ENCODE data around the gene OPN4. TPM values are rescaled to one million over a fixed set of nuclear protein-coding genes. Genes with fewer than 3 reads are reported as not detected.
A peak's percentile ranks its signal among the peaks of the same experiment; 100 is the strongest.

The OPN4 gene
- total RNA-seq, 1 experiment from 2014 or later, result not detected

DNA sequence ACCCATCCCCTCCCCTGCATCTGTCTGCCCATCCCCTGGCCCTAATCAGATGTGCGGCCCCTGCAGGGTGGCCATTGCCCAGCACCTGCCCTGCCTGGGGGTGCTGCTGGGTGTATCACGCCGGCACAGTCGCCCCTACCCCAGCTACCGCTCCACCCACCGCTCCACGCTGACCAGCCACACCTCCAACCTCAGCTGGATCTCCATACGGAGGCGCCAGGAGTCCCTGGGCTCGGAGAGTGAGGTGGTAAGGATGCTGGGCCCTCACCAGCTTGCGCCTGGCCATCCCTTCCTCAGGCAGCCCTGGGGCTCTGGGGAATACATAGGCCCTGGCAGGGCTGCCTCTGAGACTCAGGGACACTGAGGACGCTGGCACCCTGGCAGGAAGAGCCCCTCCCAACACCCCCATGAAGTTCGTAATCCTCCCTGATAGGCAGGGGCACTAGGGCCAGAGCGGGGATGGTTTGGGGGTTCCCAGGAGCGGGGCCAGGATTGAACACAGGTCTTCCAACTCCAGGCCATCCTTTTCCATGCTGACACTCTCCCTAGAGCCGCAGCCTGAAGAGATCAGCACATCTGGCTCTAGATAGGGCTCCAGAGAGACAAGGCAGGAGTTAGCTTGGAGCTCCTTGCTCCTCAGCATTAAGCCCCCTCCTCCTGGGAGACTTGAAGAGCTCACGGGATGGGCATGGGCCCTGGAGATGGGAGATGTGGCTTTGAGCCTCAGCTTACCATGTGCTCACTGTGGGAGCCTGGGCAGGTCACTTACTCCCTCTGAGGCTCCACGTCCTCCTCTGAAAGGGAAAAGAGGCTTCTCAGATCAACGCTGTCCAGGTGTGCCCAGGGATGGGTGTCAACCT is 8.1 kb downstream of the OPN4 start:
- DNase-seq (ENCODE audit: low spot score), result no peak

DNA sequence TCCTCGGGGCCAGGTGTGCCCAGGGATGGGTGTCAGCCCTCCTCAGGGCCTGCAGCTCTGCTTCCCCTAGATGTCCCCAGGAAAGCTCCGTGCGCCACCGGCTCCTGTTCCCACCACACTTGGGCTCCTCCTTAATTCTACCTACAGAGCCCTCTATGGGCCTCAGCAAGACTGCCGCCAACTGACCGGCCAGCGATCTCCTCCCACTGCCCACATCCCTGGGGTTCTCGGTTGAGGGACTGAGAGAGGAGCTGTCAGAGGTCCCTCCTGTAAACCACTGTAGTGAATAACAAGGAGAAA is 8.6 kb downstream of the OPN4 start:
- DNase-seq (ENCODE audit: low spot score), result no peak

DNA sequence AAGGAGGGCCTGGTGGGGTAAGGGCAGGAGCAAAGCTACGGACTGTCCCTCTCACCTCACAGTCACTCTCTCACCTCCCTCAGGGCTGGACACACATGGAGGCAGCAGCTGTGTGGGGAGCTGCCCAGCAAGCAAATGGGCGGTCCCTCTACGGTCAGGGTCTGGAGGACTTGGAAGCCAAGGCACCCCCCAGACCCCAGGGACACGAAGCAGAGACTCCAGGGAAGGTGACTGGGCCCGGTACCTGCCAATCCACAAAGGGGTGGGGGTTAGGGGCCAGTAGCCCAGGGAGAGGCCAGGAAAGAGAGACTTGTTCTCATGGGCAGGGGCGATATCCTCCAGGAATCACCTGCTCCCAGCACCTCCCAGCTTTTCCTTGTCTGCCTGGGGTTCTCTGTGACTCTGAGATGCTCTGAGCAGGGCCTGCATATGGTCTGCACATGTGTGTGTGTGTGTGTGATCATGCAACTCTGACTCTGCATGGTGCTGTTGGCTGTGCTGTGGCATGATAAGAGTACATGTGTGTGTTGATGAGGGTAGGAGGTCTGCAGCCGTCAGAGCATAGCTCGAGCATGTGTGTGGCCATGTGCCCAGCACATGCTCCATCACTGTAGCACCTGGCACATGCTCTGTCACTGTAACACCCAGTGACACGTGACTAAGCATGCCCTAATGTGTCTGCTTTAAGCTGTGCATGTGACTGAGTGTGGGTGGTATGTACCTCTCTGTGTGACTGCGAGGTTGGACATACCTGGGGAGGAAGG is 9.4 kb downstream of the OPN4 start:
- DNase-seq (ENCODE audit: low spot score), result no peak

DNA sequence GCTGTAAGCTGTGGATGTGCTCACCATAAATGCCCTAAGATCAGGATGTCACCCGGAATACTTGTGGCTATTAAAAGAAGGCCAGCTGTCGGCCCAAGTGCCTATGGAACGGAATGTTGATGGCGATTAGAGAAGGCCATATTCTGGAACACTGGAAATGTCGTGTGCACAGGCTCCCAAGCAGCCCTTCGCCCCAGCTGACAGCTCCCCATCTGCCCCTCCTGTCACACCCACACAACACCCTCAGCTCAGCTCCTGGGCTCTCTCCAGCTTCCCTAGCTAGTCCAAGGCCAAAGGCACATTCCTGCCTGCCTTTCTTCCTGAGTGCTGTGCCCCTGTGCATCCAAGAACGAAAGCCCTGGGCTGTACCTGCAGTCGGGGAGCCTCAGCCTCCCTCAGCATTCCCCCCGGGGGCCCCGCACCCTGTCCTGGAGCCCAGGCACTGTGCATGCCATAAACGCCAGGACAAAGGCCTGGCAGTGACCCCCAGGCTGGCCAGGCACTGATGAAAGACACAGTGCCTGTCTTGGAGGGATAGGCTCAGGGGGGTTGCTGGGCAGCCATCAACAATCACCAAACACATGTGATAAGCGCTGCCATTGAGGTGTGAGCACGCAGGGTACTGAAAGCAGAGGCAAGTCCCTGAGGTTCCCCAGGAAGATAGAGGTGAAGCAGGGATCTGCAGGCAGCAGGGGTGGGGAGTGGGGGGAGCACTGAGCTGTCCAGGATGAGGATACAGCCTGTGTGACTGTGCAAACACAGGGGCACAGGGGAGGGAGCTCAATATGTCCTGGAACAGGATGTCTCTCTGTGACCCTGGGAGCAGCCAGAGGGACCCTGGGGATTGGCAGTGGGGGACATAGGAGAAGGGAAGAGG is 10.2 kb downstream of the OPN4 start:
- DNase-seq (ENCODE audit: low spot score), result no peak

DNA sequence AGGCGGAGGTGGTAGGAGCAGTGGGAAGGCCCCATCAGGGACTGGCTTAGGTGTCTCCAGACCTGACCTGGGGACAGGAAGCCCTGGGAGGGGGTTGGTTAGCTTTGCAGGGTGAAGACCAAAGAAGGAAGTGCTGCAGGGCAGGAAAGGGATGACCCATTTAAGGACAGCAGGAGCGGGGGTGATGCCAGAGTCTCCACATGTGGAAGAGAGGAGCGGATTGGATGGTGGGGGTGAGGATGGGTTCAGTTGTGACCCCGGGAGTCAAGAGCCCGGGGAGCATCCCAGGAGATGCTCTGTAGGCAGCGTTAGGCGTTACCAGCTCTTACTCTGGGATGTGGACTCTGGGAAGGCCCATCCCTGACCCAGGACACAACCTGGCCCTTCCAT is 10.9 kb downstream of the OPN4 start:
- DNase-seq (ENCODE audit: low spot score), result no peak

DNA sequence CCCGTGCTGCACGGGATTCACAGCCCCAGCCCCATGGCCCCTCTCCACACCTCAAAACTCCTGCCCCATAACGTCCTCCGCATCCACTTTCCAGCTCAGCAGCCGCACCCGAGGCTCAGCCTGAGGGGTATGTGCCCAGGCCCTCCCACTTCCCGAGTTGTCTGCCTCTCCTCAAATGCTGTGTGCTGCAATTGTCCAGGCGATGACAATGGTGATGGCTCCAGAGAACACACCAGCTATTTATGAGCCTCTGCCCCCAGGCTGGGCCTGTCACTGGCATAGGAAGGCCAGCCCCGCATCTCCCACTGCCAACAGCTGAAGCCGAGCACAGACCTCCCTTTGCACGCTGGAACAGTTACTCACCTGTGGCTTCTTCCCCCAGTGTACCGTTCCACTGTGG is 11.5 kb downstream of the OPN4 start:
- no peak for DNase-seq (ENCODE audit: low spot score)

DNA sequence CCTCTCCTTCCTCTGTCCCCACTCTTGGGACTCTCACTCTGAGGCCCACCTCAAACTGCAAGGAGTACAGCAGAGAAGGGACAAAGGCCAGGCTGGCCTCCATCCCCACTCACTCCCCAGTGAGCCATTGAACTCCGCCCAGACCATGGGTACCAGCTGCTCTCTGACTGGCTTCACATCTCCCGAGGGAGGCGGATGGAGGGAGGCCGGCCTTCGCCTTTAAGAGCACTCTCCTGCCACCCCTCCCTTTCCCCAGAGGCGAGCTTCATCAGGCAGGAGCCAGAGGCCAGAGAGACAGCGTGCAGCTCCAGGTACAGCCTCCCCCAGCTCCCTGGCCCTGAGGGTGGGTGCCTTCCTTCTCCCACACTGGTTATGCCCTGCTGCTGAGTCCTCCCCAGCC is 12.2 kb downstream of the OPN4 start:
- no peak for DNase-seq (ENCODE audit: low spot score)

DNA sequence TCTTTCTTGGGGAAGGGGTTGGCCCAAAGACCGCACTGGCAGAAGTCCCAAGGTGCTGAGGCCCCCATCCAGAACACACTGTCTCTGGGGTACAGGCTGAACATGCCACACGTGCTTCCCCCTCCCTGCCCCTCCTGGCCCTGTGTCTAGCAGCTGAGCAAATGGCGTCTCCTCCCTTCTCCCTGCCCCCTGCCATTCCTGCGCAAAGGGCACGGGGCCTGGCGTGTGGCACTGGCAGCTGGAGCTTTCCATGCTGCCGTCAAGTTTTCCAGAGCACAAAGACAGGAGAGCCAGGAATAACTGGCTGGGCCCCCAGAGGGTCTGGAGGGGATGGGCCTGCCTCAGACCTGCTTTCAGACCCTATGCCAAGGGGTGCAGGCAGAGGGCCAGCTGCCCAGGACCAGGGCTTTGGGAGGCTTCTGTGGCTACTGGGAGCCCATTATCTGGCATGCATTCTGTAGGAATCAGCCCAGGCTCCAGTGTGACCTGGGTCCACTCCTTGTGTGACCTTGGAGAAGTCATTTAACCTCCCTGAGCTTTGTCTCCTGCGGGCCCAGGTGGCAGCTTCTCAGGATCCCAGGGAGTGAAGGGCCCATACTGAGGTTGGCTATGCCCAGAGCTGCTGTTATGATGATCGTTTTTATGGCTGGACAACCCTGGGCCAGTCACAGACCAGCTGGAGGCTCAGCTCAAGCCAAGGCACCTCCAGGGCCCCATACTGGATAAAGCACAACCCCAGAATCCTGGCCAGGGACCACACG is 13.3 kb downstream of the OPN4 start:
- DNase-seq (ENCODE audit: low spot score), result no peak

DNA sequence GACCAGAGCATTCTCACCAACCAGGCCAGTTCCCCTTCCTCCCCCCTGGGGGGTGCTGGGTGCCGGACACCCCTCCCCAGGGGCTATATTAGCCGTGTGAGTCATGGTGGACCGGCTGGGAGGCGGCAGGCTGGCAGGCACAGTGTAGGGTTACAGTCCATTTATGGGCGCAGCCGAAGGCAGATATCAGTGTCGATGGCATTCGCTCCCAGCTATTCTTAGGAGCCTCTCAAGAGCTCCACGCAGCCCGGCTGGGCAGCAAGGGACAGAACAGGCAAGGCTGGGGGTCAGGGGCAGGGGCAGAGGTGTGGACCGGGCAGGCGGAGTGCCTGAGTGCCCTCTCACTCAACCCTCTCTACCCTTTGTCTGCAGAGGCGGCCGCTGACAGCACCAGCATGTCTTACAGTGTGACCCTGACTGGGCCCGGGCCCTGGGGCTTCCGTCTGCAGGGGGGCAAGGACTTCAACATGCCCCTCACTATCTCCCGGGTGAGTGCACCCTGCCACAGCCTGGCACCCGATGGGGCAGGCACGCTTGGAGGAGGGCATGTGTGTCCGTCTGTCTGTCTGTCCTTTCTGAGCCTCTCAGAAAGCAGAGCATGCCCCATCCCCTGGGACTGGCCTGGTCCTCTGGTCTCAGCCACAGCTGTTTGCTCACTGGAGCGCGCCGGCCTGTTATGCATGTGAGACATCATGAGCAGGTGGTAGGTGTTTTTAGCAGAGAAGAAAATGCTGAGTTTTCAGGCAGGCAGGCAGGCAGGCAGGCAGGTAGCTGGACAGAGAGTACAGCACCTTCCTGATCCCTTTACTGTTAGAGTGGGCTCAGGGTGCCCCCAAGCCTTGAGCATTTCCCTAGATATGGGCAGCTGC is 14.2 kb downstream of the OPN4 start, which contains the start of gene LDB3:
Gene LDB3 (plus strand): TSS at position 215 of the 869 bp plus-strand sequence. CDS start 181 bp downstream, at position 396.
- DNase-seq (ENCODE audit: low spot score), result no peak

DNA sequence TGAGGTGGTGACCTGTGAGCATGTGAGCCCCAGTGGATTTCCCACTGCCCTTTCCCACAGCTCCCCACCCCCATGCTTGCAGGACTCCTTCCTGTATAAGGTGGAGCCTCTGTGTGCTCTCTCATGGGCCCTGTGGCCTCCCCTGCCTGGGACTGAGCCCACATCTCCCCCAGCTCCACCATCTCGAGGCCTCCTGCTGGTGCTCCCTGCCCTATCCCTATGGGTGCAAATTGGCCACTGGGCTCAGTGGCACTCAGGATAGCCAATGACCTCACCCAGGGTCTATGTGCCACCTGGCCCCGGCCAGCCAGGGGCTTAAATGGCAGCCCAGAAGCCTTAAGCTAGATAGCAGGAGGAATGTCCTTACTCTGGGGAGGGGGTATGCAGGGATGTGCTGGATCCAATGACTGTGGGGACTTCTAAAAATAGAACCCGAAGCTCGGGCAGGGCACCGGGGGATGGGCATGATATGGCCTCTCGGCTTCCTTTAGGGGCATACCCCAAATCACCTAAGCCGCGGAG is 16.0 kb downstream of the OPN4 start:
- DNase-seq (ENCODE audit: low spot score), result no peak

DNA sequence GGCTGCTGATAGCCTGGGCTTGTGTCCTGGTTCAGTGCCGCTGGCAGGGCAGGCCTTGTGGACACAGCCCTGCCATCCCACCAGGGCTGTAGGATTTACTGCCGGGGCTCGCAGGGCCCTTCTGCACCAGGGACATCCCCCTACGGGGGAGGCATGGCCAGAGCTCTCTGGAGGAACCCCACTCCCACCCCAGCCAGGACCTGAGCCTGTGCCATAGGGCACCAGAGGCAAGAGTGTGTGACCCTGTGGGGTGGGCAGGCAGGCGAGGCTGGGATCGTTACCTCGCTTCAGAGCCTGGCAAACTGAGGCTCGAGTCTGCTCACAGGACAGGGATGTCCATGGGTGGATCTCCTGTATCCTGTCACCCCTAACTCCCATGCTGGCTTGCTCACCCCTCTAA is 16.5 kb downstream of the OPN4 start:
- DNase-seq (ENCODE audit: low spot score), result no peak

DNA sequence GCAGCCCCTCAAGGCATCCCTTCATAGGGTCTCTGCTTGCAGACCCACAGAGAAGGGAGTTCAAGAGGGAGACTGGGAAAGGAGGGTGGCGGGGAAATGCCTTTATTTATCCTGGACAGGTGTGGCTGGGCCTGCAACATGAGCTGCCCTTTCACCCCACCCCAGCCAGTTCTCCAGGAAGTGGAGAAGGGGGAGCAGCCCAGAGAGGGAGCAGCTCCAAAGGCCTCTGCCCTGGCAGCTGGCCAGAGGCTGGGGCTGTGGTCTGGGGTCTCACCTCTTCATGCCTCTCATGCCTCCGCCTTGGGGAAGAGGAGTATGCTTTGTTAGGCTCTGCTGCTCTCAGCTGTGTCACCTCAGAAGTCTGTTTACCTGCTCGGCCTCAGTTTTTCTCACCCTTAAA is 17.1 kb downstream of the OPN4 start:
- DNase-seq (ENCODE audit: low spot score), result peak; percentile 57

DNA sequence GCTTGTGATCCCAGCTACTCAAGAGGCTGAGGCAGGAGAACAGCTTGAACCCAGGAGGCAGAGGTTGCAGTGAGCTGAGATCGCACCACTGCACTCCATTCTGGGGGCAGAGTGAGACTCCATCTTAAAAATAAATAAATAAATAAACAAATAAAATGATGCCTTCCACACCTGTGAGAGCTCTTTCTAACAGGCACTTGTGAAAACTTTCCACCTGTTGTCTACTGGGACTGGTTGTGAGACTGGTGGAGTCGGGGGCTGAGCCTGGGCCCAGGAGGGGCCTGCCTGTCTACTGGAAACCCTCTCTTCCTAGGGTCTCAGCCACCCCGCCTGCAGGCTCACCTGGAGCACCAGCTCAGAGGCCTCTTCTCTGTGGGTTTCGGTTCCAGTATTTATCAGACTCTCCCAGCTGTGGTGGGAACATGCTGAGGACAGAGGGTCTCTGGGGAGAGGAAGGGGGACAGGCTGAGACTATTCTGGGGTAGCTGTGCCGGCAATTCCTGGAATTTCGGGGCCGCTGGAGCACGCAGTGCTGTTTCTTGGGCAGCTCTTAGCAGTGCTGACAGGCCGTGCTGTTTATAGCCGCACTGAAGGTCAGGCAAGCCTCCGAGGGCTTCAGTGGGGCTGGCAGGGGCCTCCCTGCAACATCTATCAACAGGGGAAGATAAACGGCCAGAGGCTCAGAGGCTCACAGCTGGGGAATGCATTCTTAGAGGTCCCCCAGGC is 17.8 kb downstream of the OPN4 start:
- no peak for DNase-seq (ENCODE audit: low spot score)

DNA sequence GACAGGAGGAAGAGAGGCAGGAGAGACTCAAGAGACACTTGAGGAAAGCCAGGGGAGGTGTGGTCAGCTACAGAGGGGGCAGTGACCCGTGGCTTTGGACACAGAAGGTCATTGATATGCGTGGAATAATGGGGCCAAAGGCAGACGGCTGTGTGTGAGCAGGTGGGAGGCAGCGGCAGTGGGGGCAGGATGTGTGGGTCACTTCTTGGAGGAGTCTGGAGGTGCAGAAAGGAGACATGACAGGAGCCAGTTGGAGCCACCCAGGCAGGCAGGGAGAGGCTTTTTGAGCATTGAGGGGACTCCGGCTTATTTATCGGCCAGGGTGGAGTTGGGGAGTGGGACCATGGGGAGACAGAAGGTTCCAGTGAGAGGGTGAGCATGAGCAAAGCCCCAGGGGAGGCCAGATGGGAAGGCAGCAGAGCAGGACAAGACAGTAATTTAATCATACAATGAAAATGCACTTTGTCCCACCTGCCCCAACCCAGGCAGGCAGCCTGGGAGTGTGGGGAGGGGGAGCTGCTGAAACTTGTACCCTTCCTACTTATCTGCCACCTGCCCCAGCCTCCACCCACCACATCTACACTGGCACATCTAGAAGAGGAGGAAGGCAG is 19.0 kb downstream of the OPN4 start:
- no peak for DNase-seq (ENCODE audit: low spot score)

DNA sequence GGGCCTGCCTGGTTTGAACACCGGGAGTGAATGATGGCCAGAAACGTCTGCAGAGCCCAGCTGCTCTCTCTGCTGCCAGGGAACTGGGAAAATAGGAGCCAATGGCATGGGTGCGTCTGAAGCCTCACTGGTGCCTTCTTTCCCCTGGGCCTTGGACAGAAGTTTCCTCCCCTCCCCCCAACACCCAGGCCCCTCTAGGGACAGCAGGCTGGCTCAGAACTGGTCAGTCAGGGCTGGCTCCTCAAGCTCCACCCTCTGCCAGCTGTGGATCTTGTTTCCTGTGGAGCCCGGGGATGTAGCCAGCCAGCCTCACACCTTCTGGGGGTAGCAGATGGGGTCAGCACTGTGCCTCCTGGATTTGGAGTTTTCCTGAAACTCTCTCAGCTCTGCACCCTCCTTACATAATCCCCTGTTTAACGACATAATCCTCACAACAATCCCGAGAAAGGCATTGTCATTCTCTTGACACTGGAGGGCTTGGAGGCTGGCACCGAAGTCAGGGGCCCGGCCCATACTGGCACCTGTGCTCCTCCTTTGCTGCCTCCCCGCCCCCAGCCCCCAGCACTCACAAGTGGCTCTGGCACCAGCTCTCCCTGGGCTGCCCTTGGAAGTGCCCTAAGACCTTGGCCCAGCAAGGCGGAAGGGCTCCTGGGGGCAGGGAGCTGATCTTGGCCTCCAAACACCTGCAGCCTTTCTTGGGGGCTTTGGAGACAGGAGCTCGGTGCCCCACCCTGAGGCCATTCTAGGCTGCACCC is 19.7 kb downstream of the OPN4 start:
- DNase-seq (ENCODE audit: low spot score), result peak; percentile 32

DNA sequence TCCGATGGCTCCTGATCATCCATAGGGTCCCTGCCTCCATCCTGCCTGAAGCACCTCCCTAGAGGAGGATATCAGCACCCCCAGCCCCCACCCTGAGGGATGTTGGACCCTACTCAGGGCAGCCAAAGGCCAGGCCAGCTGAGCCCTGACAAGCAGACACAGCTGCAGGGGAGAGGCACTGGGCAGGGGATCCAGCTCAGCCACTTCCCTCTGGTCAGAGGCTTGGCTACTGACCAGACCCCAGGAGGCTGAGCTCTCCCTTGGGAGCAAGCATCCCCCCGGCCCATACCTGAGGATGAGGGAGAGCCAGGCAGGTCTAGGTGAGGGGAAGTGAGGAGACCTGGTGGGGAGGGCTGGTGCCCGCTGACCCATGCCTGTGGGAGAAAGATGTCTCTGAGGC is 20.6 kb downstream of the OPN4 start:
- DNase-seq (ENCODE audit: low spot score), result no peak

DNA sequence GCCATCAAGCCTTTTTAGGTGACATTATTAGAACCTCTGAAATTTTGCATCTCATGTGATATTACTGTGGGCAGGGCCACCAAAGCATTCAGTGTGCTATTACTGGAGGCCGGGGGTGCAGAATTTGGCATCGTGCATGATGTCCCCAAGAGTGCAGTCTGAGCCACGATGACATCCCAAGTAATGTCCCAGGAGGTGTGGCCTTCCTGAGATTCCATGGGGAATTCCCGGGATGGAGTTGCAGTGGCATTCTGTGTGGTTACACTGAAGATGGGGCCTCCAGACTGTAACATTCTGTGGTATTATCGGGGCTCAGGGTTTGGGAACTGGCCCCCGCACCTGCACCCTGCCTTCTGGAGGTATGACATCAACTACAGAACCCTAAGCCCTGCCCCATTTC is 23.0 kb downstream of the OPN4 start:
- DNase-seq (ENCODE audit: low spot score), result no peak
